ENCODE measurements around the gene MALAT1. TPM values are rescaled to one million over a fixed set of nuclear protein-coding genes. Genes with fewer than 3 reads are reported as not detected.

The MALAT1 gene
- total and polyA plus RNA-seq, 2 of the 13 experiments (the other 11 are each of a cell fraction or from before 2014, with no cell fraction given), result 143 to 1,237 TPM

- TF ChIP-seq PAXIP1 (CRISPR knock-in tag; conservative IDR thresholded peaks at IDR 0.05) (no peak; the same call in 1 of the 2 replicates), DNMT3B (CRISPR knock-in tag; conservative IDR thresholded peaks at IDR 0.05) (0 out of 2 replicates have a peak, but pooled peaks have one; percentile 30), EZH2 (conservative IDR thresholded peaks at IDR 0.05; ENCODE audit: low read depth, low read length) (no peak), PRDM10 (CRISPR knock-in tag; IDR thresholded peaks at IDR 0.05; ENCODE audit: low read depth) (0 out of 2 replicates have a peak, but pooled peaks have one; percentile 56), CENPBD1 (CRISPR knock-in tag; IDR thresholded peaks at IDR 0.05; ENCODE audit: borderline replicate concordance, low read depth) (no peak), ZFP82 (CRISPR knock-in tag; IDR thresholded peaks at IDR 0.05; ENCODE audit: borderline replicate concordance) (peak; percentile 57; the same call in 1 of the 2 replicates), EED (CRISPR knock-in tag; IDR thresholded peaks at IDR 0.05) (no peak), ZNF441 (CRISPR knock-in tag; IDR thresholded peaks at IDR 0.05; ENCODE audit: borderline replicate concordance) (no peak), ZBTB4 (CRISPR knock-in tag; IDR thresholded peaks at IDR 0.05; ENCODE audit: borderline replicate concordance) (no peak), STAT6 (CRISPR knock-in tag; IDR thresholded peaks at IDR 0.05; ENCODE audit: borderline replicate concordance) (no peak), IRF9 (CRISPR knock-in tag; IDR thresholded peaks at IDR 0.05; ENCODE audit: borderline replicate concordance) (peak; percentile 55; the same call in 1 of the 2 replicates)
These were observed at the start of gene MALAT1 (continued) for GRCh38 chr11:65498977-65499712.

Data from HepG2 (cell line).